HG03378 (cell line): Measurements from ENCODE around the gene PHLPP1.
A peak's percentile ranks its signal among the peaks of the same experiment; 100 is the strongest.

Experiments used
- ATAC-seq: cut with Tn5 transposase; IDR thresholded peaks from one replicate; pipeline ENCODE4 v1.9.1; 2021; ENCODE audit warnings: mild to moderate bottlenecking, moderate library complexity; ENCODE audit not compliant: unreplicated experiment

The PHLPP1 gene

DNA sequence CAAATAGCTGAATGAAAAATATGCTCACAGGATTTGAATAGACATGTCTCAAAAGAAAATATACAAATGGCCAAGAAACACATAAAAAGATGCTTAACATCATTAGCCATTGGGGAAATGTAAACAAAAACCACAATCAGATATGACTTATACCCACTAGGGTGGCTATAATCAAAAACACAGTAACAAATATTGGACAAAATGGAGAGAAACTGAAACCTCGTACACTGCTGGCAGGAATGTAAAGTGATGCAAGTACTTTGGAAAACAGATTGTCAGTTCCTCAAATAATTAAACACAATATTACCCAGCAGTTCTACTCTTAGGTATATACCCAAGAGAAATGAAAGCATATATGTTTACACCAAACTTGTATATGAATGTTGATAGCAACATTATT lies 213.0 kb downstream of the PHLPP1 start:
- ATAC-seq = no peak

- ATAC-seq = no peak
These were observed 218.0 kb downstream of the PHLPP1 start for GRCh38 chr18:62933261-62933887.

DNA sequence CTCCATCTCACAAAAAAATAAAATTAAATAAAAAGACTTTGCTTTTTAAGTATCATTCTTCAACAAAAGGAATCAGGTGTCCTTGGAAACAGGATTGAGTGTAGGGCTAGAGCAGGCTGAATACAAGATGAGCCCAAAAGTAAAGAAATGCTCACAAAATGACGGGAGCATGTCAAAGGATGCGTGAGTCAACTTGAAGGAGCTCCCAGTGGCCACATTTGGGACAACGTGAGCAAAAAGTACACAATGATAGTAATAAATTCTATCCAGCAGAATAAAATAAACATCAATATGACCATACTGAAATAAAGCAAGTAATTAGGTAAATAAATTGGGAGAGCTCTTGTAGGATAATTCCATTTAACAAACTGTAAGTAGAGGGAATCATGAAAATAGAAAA lies 220.7 kb downstream of the PHLPP1 start:
- no peak for ATAC-seq

- ATAC-seq = no peak
These were observed 221.7 kb downstream of the PHLPP1 start for GRCh38 chr18:62937065-62937464.

- ATAC-seq = no peak
These were observed 222.7 kb downstream of the PHLPP1 start for GRCh38 chr18:62938006-62938405.

DNA sequence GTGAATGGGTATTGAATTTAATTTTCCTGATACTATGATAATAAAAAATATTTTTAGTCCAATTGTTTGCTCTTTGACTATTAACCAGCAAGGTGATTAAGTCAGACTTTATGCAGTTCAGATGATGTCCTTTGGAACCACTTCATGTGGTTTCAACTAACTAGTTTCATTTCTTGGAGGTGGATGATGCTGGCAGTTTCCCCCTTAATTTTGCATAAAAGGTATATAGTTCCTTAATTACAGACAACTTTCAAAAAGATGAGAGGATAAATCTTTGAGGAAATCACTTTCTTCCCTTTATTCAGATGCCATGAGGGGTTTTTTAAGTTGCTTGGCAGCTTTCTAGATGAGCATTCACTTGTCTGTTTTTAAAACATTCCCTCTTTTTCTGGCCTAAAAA lies 223.1 kb downstream of the PHLPP1 start:
- ATAC-seq = peak; percentile 77

DNA sequence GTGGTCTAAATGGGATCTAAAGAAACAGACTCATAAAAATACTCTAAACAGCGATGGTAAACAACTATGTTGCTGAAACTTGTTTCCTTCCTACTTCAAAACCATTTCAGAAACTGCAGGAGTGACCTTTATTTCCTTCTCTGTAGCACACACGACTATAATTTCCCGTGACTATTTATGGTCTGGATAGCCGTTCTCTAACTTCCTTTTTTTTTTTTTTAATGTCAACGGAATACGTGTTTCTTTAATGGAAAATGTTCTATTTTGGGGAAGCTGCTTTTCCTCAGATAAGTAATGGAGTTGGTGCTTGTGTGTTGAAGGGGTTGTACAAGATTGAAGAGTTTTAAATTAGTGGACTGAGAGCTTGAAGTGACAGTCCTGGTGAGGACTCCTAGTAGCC lies 224.1 kb downstream of the PHLPP1 start:
- no peak for ATAC-seq

GRCh38 chr18:62939926-62940325 lies 224.6 kb downstream of the PHLPP1 start:
- ATAC-seq = no peak

- ATAC-seq = no peak
These were observed 227.2 kb downstream of the PHLPP1 start for GRCh38 chr18:62942578-62942977.

- ATAC-seq = no peak
These were observed 229.1 kb downstream of the PHLPP1 start for GRCh38 chr18:62944454-62944853.

DNA sequence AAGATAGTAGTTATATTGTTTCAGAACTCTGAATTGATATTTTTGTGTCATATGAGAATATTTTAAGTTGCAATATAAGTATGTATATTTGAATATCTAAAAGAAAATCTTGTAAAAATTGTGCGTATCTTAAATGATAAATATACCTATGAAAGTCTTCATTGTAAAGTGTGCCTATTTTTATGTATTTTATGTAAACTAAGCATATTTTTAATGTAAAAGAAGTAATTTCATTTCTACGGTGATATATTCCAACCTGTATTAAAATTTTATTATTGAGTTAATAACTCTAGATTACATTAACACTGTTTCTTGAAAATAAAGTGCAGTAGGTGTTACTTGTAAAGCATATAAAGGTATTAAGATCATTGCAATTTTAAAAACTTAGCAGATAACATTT lies 233.4 kb downstream of the PHLPP1 start:
- ATAC-seq = no peak

DNA sequence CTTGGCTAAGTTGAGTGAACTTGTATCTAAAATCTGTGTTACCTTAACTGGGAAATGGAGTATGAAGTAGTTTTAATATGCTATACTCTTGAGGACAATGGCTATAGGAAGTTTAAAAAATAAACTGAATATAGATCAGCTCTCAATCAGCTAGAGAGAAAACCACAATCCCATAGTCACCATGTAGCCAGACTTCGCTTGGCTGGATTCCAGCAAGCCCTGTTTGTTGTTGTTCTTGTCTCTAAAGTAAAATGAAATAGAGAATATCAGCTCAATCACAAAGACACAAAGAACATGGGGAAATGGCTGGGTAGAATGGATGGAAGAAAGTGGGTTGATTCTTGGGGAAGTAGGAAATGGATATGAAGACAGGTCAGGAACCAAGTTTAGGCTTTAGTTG lies 234.9 kb downstream of the PHLPP1 start:
- ATAC-seq = no peak

DNA sequence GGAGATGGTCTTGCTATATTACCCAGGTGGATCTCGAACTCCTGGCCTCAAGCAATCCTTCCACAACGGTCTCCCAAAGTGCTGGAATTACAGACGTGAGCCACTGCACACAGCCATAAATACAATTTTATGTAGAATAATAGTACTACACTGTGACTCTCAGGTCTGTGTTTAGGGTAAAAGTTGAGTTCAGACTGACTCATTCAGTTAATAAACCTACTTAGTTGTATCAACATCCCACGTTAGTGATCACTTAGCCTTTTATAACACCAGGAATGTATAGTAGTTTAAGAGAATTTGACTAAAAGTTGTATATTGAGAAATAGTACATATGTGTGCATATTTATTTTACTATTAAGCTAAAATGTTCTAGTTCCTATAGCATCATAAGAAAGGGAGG lies 237.5 kb downstream of the PHLPP1 start:
- ATAC-seq = no peak

DNA sequence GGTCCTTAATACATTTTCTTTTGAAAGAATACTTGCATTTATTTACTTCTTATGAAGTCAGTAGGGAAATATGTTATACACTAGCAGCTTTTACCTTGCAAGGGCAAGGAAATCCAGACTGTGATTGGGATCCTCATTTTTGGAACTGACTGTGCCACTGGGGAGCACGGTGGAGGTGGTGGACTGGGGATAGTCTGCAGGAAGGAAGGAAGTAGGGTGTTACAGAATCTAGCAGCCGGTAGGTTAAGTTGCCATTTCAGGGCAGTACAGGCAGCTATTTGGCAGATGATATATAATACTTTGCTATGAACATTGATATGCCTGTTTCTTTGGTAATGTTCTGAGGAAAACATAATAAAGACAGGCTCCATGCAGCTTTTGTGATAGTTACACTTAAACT lies 238.3 kb downstream of the PHLPP1 start:
- no peak for ATAC-seq

- no peak for ATAC-seq
These were observed 239.0 kb downstream of the PHLPP1 start for GRCh38 chr18:62954366-62954765.

- peak; percentile 61 for ATAC-seq
These were observed 242.6 kb downstream of the PHLPP1 start for GRCh38 chr18:62957885-62958472.

- ATAC-seq = no peak
These were observed 244.1 kb downstream of the PHLPP1 start for GRCh38 chr18:62959481-62959880.

DNA sequence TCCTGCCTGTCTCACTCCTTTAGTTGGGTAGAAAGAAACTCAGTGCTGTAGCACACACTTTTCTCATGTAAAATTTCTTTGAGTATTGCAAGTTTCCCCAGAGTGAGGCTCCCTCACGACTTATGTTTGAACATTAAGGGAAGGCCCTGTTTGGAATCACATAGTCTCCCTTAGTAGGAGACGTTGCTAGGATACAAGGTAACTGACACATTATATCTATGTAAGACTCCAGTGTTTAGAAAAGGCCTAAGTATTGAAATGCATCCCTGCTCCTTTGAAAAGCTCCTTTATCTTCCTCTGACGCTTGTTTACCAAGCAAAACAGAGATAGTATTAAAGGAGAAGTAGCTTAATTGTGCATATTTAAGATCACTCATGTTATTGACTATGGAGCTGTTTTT lies 248.2 kb downstream of the PHLPP1 start:
- ATAC-seq = no peak

- ATAC-seq = no peak
These were observed 249.1 kb downstream of the PHLPP1 start for GRCh38 chr18:62964432-62964831.

DNA sequence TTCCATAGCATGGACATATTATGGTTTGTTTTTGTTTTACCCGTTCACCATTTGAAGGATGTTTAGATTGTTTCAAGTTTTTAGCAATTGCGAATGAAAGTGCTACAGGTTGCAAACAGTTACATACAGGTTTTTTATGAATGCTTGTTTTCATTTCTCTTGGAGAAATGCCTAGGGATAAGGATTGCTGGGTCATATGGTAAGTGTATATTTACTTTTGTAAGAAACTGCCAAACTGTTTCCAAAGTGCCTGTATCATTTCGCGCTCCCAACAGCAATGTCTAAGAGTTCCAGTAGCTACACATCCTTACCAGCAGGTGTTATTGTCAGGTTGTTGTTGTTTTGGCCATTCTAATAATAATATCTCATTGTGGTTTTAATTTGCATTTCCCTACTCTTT lies 251.7 kb downstream of the PHLPP1 start:
- no peak for ATAC-seq

DNA sequence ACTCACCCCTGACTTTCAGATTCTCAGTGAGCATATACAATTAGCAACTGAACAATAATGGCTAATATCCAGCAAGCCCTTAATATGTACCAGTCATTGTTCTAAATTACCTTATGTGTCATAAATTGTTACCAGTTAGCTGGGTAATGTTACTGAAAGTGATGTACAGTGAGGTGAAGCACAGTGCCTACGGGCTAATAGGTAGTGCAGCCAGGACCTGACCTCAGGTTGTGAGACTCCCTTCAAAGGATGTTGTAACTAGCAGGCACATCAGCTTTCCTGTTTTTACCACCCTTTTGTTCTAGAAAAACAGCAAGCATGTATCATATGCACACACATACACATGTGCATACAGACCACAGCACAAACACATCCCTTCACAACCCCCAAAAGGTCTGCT lies 258.3 kb downstream of the PHLPP1 start:
- no peak for ATAC-seq

DNA sequence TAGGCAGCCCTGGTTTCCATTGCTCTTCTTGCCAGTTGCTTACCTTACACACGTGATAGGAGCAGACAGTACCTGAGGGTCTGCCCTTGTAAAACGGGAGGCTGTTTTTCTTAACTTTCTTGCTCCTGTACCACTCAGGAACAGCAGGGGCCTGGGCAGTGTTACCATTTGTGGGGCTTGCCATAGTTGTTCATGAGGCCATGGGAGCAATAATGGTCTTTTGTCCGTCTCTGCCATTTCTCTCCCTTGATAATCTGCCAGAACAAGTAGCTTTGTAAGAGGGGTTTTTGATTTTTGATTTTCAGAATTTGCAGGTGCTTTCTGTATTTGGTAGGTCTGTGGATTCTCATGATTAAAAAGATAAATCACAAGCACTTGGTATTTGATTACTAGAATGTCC lies 259.0 kb downstream of the PHLPP1 start:
- ATAC-seq = no peak
